Measurements from ENCODE around the gene RHBG. TPM values are rescaled to one million over a fixed set of nuclear protein-coding genes. Genes with fewer than 3 reads are reported as not detected.
"Not testable (repeated sequence)": the region's sequence is repeated elsewhere in the genome, so short reads cannot be mapped to it uniquely, and the experiment has no call there.

RHBG gene
- total RNA-seq, 1 donor from 2014 or later, result not detected

GRCh38 chr1:156359973-156360372, 9.0 kb upstream of the RHBG start:
- DNase-seq (ENCODE audit: low spot score), result no peak

DNA sequence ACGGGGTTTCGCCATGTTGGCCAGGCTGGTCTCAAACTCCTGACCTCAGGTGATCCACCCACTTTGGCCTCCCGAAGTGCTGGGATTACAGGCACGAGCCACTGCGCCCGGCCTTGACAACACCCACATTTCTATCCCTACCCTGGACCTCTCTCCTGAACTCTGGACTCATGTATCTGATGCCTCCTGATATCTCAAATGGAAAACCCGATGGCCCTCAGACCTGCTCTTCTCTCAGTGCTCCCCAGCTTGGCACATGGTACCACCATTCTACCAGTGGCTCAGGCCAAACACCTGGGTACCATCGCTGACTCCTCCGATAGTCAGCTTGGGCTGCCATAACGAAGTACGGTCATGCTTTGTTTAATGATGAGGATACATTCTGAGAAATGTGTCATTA, 8.5 kb upstream of the RHBG start:
- no peak for DNase-seq (ENCODE audit: low spot score)

GRCh38 chr1:156365754-156366153, 3.3 kb upstream of the RHBG start:
- DNase-seq (ENCODE audit: low spot score), result no peak

GRCh38 chr1:156366378-156367166, 2.4 kb upstream of the RHBG start:
- no peak for DNase-seq (ENCODE audit: low spot score)

DNA sequence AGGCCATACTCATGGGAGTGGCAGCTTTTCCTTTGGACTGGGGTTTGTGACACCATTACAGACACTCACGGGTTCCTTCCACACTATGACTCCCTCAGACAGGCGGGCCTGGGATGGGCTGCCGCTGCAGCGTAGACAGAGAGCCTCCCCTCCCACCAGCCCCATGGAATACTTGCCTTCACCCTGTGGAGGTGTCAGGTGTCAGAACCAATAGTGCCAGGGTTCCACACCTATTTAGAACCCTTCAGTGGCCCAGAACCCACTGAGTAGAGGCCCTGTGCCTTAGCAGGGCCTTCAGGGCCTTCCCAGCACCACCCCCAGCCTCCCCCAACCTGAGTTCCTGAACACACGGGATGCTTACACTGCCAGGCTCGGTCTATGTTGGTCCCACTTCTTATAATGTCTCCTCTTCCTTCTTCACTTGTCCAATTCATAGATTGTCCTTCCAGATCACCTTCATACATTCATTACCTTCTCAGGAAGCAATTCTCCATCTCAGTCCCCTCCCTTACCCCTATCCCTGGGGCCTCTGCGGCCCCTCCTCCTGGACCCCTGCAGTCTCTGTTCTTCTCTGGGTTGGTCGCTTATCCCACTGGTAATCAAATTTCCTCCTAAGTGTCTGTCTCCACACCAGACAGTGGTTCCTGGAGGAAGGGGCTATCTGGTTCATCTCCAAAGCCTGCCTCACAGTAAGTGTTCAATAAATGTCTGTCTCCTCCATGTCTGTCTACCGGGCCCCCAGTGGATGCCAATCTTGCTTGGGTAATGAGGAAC, 1.4 kb upstream of the RHBG start:
- DNase-seq (ENCODE audit: low spot score), result no peak

- no peak for DNase-seq (ENCODE audit: low spot score)
These were observed 803 bp upstream of the RHBG start for GRCh38 chr1:156368157-156368658.

DNA sequence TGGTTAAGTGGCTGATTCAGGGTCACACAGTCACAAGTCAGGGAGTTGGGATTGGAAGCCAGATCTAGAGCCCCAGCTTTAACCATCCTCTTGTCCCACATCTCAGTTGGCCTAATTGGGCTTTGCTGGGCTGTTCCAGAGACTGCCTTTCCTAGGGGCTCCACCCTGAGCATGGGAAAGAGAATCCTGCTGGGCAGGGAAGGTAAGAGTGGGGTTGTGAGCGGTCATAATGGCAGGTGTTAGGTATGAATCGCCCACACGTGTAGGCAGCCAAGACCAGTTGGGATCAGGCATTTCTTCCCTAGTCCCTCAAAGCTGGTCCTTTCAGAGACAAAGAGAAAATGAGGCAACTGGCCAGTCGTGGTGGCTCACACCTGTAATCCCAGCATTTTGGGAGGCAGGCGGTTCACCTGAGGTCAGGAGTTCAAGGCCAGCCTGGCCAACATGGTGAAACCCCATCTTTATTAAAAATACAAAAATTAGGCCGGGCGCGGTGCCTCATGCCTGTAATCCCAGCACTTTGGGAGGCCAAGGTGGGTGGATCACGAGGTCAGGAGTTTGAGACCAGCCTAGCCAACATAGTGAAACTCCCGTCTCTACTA, 775 bp downstream of the RHBG start:
- DNase-seq (ENCODE audit: low spot score), result not testable (repeated sequence)

GRCh38 chr1:156371553-156372264, 2.7 kb downstream of the RHBG start:
- no peak for DNase-seq (ENCODE audit: low spot score)

GRCh38 chr1:156372265-156372586, 3.2 kb downstream of the RHBG start:
- DNase-seq (ENCODE audit: low spot score), result no peak

DNA sequence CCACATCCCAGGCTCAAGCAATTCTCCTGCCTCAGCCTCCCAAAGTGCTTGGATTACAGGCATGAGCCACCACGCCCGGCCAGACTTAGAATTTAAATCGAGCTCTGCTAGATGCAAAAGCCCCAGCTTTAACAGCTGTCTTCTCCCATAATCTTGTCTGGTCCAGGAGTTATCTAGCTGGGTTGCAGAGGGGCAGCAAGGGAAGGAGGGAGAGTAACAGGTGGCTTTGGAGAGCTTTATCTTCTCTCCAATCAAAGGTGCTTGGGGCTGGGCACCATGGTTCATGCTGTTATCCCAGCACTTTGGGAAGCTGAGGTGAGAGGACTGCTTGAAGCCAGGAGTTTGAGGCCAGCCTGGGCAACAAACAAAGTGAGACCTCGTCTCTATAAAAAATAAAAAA, 3.9 kb downstream of the RHBG start:
- DNase-seq (ENCODE audit: low spot score), result no peak

DNA sequence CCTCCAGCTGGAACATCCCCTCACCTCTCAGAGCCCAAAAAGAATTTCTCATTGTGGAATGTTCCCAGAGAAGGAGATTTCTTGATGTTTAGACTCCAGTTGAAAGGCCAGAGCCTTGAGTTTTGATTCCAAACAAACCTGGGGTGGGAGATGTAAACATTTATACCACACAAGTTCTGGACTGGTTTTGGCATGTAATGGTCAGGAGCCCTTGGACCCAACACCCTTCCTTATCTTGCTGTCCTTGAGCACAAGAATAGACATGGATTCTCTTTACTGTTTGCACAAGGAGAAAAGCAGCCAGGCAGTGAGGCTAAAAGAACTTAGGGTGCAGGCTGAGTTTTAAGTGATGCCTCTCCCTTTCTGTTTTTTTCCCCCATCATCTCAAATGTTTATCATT, 4.5 kb downstream of the RHBG start:
- no peak for DNase-seq (ENCODE audit: low spot score)

GRCh38 chr1:156376146-156376545, 7.1 kb downstream of the RHBG start:
- no peak for DNase-seq (ENCODE audit: low spot score)

- no peak for DNase-seq (ENCODE audit: low spot score)
These were observed 8.2 kb downstream of the RHBG start for GRCh38 chr1:156376958-156377919.

DNA sequence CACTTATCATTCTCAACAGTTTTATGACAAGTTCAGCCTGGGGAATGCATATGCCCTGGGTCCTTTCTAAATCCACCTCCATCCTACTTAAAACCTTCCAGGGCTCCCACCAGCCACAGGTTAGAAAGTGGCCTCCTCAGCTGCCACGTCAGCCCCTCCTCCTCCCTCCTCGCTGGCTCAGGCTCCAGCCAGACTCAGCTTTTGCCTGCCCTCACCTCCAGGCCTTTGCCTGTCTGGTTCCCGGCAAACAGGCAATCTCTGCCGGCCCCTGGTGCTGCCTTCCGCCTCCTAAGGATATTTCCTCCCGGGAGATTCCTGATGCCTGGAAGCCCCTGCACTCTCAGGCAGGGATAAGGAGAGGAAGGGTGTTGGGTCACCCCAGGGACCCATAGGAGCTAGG, 9.5 kb downstream of the RHBG start:
- no peak for DNase-seq (ENCODE audit: low spot score)

DNA sequence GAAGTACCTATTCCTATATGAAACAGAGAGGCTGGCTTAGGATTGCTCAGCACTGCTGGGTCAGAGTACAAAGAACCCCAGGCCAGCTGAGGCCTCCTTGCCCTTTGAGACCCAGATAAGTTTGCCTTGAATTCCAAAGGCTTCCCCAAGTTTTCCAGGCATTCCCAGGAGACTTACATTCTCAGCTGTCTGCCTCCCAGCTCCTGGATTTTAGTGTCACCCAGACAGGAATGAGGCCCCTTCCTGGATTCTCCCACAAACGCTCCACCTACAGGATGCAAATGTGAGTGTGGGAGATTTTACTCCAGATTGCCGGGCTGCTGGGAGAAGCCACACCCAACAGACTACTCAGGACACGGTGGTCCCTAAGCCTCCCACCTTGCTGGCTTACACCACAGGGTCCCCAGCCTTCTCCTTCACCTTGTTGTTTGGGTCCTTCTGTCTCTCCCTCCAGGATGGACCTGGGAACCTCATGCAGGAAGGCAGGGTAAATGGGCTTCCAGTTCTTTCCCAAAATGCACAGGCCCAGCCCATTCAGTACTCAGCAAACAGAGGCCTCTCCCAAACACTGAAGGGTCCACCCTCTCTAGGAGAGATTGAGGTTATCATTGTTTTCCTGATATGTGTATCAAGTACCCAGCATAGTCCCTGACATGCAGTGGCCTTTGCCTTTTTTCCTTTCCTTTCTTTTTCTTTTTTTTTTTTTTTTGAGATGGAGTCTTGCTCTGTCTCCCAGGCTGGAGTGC, 10.6 kb downstream of the RHBG start:
- DNase-seq (ENCODE audit: low spot score), result no peak

GRCh38 chr1:156382561-156382960, 13.6 kb downstream of the RHBG start:
- DNase-seq (ENCODE audit: low spot score), result no peak

DNA sequence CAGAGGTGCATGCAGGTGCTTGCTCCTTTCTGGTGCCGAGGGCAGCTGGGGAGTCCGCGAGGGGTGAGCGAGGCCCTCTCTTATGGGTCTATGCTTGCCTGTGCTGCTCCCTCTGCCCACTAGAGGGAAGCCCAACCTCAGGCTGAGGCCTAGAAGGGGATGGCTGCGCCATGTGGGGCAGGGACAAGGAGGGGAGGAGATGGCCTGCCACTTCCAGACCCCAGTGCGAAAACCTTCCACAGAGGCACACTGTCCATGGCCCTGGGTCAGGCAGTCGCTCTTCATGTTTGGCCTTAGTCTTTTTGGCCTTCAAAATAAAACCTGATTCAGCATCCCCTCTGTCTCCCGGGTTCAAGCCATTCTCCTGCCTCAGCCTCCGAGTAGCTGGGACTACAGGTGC, 14.0 kb downstream of the RHBG start:
- DNase-seq (ENCODE audit: low spot score), result no peak

DNA sequence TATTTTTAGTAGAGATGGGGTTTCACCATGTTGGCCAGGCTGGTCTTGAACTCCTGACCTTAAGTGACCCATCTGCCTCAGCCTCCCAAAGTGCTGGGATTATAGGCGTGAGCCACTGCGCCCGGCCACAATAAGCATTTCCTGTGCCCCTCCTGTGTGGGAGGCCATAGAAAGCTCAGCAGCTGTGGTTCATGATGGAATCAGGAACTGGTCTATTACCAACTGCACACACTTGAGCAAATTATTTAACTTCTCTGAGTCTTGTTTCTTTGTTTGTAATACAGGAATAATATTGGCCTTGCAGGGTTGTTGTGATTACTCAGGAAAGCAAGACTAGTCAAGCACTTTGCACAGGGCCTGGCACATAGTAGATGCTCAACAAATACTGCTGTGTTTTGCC, 15.0 kb downstream of the RHBG start:
- no peak for DNase-seq (ENCODE audit: low spot score)

DNA sequence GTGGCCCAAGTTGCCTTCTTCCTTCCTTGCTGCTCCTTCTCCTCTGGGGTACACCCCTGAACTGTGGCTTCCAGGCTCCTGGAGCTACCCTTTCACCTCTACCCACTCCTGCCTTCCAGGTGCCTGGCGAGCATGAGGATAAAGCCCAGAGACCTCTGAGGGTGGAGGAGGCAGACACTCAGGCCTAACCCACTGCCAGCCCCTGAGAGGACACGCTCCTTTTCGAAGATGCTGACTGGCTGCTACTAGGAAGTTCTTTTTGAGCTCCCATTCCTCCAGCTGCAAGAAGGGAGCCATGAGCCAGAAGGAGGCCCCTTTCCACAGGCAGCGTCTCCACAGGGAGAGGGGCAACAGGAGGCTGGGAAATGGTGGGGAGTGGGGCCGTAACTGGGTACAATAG, 15.6 kb downstream of the RHBG start:
- DNase-seq (ENCODE audit: low spot score), result no peak

- no peak for DNase-seq (ENCODE audit: low spot score)
These were observed 16.6 kb downstream of the RHBG start for GRCh38 chr1:156385534-156386031.

All from mesenteric fat pad (tissue), 1 donor.